Natural killer cell (primary cell): ENCODE results near the gene GCSAM. TPM values are rescaled to one million over a fixed set of nuclear protein-coding genes. Genes with fewer than 3 reads are reported as not detected.

ENCODE experiments used
- ATAC-seq, 3 donors: fragments of 150-1000 bp in 2 of 3; fragments of 200-7000 bp in 1 of 3; cut with Tn5 transposase; 1 replicate in 1 of 3; 2 replicates in 2 of 3; pipeline ENCODE4 v1.10.0; 2021; ENCODE audit warnings: mild to moderate bottlenecking in 2 of 3, moderate library complexity in 2 of 3
- DNase-seq, 2 donors: peaks; one replicate each; pipeline versions ENCODE4 v3.0.0 to v3.0.0-alpha.2; 2013 to 2021; ENCODE audit warnings: mixed read lengths in 1 of 2
- H3K27ac ChIP-seq: one replicate; pipeline ENCODE4 v1.5.1; 2013; ENCODE audit warnings: mild to moderate bottlenecking, low read length
- H3K27me3 ChIP-seq: one replicate; pipeline ENCODE4 v1.6.1; 2013; ENCODE audit warnings: low read length; ENCODE audit not compliant: control insufficient read depth, insufficient read depth
- H3K36me3 ChIP-seq: one replicate; pipeline ENCODE4 v1.6.1; 2013; ENCODE audit warnings: low read length; ENCODE audit not compliant: control insufficient read depth, insufficient read depth
- H3K4me1 ChIP-seq: one replicate; pipeline ENCODE4 v1.6.1; 2013; ENCODE audit warnings: low read length; ENCODE audit not compliant: control insufficient read depth, insufficient read depth
- H3K4me3 ChIP-seq: one replicate; pipeline ENCODE4 v1.5.1; 2013; ENCODE audit warnings: low read length
- H3K9me3 ChIP-seq: one replicate; pipeline ENCODE4 v1.6.1; 2013; ENCODE audit warnings: low read length; ENCODE audit not compliant: control insufficient read depth, insufficient read depth
- H3K27ac Mint-ChIP-seq, 2 donors: one replicate each; pipeline ENCODE4 v1.8.0; 2022; ENCODE audit warnings: mild to moderate bottlenecking in 2 of 2, mixed read lengths in 2 of 2, moderate library complexity in 1 of 2
- H3K27me3 Mint-ChIP-seq, 2 donors: one replicate each; pipeline ENCODE4 v1.8.0; 2022; ENCODE audit warnings: low read depth in 2 of 2, mixed read lengths in 2 of 2
- H3K36me3 Mint-ChIP-seq: one replicate; pipeline ENCODE4 v1.8.0; 2022; ENCODE audit warnings: mixed read lengths
- H3K4me1 Mint-ChIP-seq, 2 donors: one replicate each; pipeline ENCODE4 v1.8.0; 2022; ENCODE audit warnings: mixed read lengths in 2 of 2
- H3K4me3 Mint-ChIP-seq: one replicate; pipeline ENCODE4 v1.8.0; 2022; ENCODE audit warnings: mild to moderate bottlenecking, moderate library complexity, mixed read lengths
- H3K9me3 Mint-ChIP-seq, 2 donors: one replicate each; pipeline ENCODE4 v1.8.0; 2022; ENCODE audit warnings: mixed read lengths in 2 of 2
- WGBS: methylation state at CpG from one replicate; pipeline ENCODE4 v1.1.7; 2013; ENCODE audit warnings: missing lambda C conversion rate; ENCODE audit not compliant: insufficient coverage; 5-methylcytosine and 5-hydroxymethylcytosine counted together
- intact Hi-C: fragments of 100-400 bp; cut with micrococcal nuclease; formaldehyde crosslinking; loops from one replicate; pipeline ENCODE4 v1.14.2; 2022
- total RNA-seq, 4 donors: library from RNA; stranded (reverse); fragments of 120-200 nt in 1 of 4; gene quantifications; one replicate each; pipeline versions ENCODE4 v1.2.3 to v1.2.4, GENCODE V29; 2013 to 2022
- TF ChIP-seq, protein P1 (sequence below): fragments of 200-600 bp; IDR thresholded peaks from one replicate; pipeline ENCODE4 v1.8.0; 2022; ENCODE audit warnings: antibody characterized with exemption

Gene GCSAM
- total RNA-seq, 3 donors from 2014 or later (not counting 1 experiment from before 2014, with no cell fraction given): 0.59 to 3.0 (median 1.1) TPM

DNA sequence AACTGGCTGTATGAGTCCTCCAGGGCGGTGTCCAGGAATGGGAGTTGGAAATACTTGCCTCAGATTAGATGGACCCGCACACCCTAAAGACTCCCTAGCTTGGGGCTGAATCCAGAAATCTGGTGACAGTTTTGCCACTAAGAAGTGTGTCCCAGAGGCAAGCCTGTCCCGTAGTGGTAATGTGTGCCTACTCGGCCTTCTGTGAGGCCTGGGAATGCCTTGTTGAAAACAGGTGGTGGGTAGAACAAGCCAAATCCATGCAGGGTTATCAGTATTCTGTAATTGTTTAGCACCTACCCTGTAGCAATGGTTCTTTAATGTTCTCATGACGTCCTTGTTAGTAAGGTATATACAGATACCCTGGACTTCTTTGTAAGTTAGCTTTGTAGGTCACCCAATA, 45.3 kb downstream of the GCSAM start:
- TF ChIP-seq, protein P1, sequence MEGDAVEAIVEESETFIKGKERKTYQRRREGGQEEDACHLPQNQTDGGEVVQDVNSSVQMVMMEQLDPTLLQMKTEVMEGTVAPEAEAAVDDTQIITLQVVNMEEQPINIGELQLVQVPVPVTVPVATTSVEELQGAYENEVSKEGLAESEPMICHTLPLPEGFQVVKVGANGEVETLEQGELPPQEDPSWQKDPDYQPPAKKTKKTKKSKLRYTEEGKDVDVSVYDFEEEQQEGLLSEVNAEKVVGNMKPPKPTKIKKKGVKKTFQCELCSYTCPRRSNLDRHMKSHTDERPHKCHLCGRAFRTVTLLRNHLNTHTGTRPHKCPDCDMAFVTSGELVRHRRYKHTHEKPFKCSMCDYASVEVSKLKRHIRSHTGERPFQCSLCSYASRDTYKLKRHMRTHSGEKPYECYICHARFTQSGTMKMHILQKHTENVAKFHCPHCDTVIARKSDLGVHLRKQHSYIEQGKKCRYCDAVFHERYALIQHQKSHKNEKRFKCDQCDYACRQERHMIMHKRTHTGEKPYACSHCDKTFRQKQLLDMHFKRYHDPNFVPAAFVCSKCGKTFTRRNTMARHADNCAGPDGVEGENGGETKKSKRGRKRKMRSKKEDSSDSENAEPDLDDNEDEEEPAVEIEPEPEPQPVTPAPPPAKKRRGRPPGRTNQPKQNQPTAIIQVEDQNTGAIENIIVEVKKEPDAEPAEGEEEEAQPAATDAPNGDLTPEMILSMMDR: no peak
- no peak overlapping the region for H3K4me3 Mint-ChIP-seq
- no peaks in the 10 kb centered on the region for H3K36me3 Mint-ChIP-seq
- intact Hi-C loops: no loop called here
- no peak overlapping the region for H3K27ac Mint-ChIP-seq
- no peaks in the 10 kb centered on the region for H3K36me3 ChIP-seq
- H3K4me3 ChIP-seq: no peak overlapping the region
- peaks cover 15% of the 10 kb centered on the region for H3K4me1 ChIP-seq
- no peaks in the 10 kb centered on the region for H3K9me3 ChIP-seq
- ATAC-seq: no peak
- H3K27me3 Mint-ChIP-seq: peaks cover 18 to 32% of the 10 kb centered on the region in 2 donors
- H3K27me3 ChIP-seq: peaks cover 3% of the 10 kb centered on the region
- H3K4me1 Mint-ChIP-seq: peaks cover 18 to 30% of the 10 kb centered on the region in 2 donors
- 95% methylated on average over 5 of the region's 5 CpGs for WGBS
- no peak overlapping the region for H3K27ac ChIP-seq
- no peaks in the 10 kb centered on the region for H3K9me3 Mint-ChIP-seq
- DNase-seq: no peak

- Histone ChIP-seq H3K36me3 (no peaks in the 10 kb centered on the region), H3K27me3 (peaks cover 3% of the 10 kb centered on the region), H3K9me3 (no peaks in the 10 kb centered on the region), H3K4me1 (peaks cover 15% of the 10 kb centered on the region), H3K4me3 (peak overlapping the region; percentile 44), H3K27ac (no peak overlapping the region)
- TF ChIP-seq, protein P1: no peak
- ATAC-seq (no peak), DNase-seq (no peak)
- Mint-ChIP-seq H3K9me3 (no peaks in the 10 kb centered on the region), H3K27ac (peak overlapping the region in 1 of 2 donors; percentile 82), H3K4me1 (peaks cover 18 to 30% of the 10 kb centered on the region in 2 donors), H3K36me3 (no peaks in the 10 kb centered on the region), H3K4me3 (peak overlapping the region; percentile 86), H3K27me3 (peaks cover 18 to 32% of the 10 kb centered on the region in 2 donors)
- WGBS: 64% methylated on average over 12 of the region's 14 CpGs
- intact Hi-C loops: no loop called here
These were observed 46.0 kb downstream of the GCSAM start for GRCh38 chr3:112086875-112087524.

DNA sequence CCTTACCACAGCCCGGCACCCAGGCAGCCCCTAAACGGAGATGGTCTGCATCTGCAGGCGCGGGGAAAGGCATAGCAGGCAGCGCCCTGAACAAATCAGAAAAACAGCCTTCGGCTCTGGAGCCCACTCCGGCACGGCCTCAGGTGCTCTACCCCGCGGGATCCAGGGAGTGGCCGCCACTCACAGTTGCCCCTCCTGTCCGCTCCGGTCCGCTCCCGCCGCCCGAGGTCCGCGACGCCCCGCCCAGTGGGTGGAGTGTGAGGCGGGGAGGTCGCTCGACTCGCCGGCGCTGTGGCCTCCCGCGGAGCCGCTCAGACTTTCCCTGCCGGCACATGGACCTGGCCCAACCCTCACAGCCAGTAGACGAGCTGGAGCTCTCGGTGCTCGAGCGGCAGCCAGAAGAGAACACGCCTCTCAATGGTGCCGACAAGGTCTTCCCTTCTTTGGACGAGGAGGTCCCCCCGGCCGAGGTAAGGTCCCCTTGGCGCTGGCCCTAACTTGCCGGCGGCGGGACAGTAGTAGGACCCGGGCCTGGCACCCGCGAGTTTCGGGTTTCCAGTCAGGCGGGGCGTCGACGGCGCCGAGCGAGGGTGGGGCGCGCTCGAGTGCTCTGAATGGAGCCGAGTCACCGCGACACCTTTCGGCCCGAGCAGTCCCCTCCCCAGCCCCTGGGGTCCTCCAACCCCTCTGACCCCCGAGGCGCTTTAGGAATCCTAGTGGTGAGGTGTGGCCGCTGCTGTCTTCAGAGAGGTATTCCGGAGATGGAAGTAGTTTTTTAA, 46.8 kb downstream of the GCSAM start, which contains the start of gene C3orf52:
C3orf52 (plus strand) TSS at position 314 of the 779 bp plus-strand sequence; CDS start at position 333, 19 bp downstream.
- H3K9me3 ChIP-seq: no peaks in the 10 kb centered on the region
- peaks cover 3% of the 10 kb centered on the region for H3K27me3 ChIP-seq
- DNase-seq (peak; percentile 52 to 68), ATAC-seq (peak; percentile 84 to 92 (median 91))
- peaks cover 18 to 32% of the 10 kb centered on the region in 2 donors for H3K27me3 Mint-ChIP-seq
- no peaks in the 10 kb centered on the region for H3K9me3 Mint-ChIP-seq
- H3K36me3 Mint-ChIP-seq: no peaks in the 10 kb centered on the region
- H3K27ac Mint-ChIP-seq: peak within 1 kb of the TSS in 1 of 2 donors; percentile 82
- peak within 1 kb of the TSS; percentile 44 for H3K4me3 ChIP-seq
- no peak within 1 kb of the TSS for H3K27ac ChIP-seq
- no peaks in the 10 kb centered on the region for H3K36me3 ChIP-seq
- peaks cover 18 to 30% of the 10 kb centered on the region in 2 donors for H3K4me1 Mint-ChIP-seq
- TF ChIP-seq, protein P1: no peak
- intact Hi-C loops: no loop called here
- peak within 1 kb of the TSS; percentile 86 for H3K4me3 Mint-ChIP-seq
- H3K4me1 ChIP-seq: peaks cover 15% of the 10 kb centered on the region
- 1% methylated on average over 65 of the region's 67 CpGs for WGBS
